GM23248 (cell line): ENCODE measurements around the gene GNAI1. TPM values are rescaled to one million over a fixed set of nuclear protein-coding genes. Genes with fewer than 3 reads are reported as not detected.

Experiments used
- DNase-seq: peaks from one replicate; pipeline ENCODE4 v3.0.0-alpha.2; 2015
- H2AFZ ChIP-seq: fragments of 200-600 bp; sonication (generic); 2 replicates; pipeline ENCODE4 v1.6.1; 2016; ENCODE audit warnings: antibody characterized with exemption
- H3F3A ChIP-seq: fragments of 200-600 bp; sonication (generic); 2 replicates; pipeline ENCODE4 v1.6.1; 2016; ENCODE audit warnings: mild to moderate bottlenecking, antibody characterized with exemption, mixed run types; ENCODE audit not compliant: insufficient read depth
- H3K27ac ChIP-seq: fragments of 200-600 bp; sonication (generic); 2 replicates; pipeline ENCODE4 v1.5.1; 2016; ENCODE audit warnings: mild to moderate bottlenecking
- H3K27me3 ChIP-seq: fragments of 200-600 bp; sonication (generic); replicated peaks from 2 replicates; pipeline ENCODE4 v1.6.1; 2016; ENCODE audit warnings: mild to moderate bottlenecking; ENCODE audit not compliant: insufficient read depth
- H3K36me3 ChIP-seq: fragments of 200-600 bp; sonication (generic); 2 replicates; pipeline ENCODE4 v1.6.1; 2016; ENCODE audit warnings: low read depth, mild to moderate bottlenecking
- H3K4me1 ChIP-seq: fragments of 200-600 bp; sonication (generic); 2 replicates; pipeline ENCODE4 v1.6.1; 2016; ENCODE audit warnings: mild to moderate bottlenecking; ENCODE audit not compliant: insufficient read depth
- H3K4me2 ChIP-seq: fragments of 200-600 bp; sonication (generic); one replicate; pipeline ENCODE4 v1.6.1; 2016; ENCODE audit warnings: mild to moderate bottlenecking; ENCODE audit not compliant: unreplicated experiment
- H3K4me3 ChIP-seq: fragments of 200-600 bp; sonication (generic); 2 replicates; pipeline ENCODE4 v1.5.1; 2016; ENCODE audit warnings: mild to moderate bottlenecking
- H3K79me2 ChIP-seq: fragments of 200-600 bp; sonication (generic); 2 replicates; pipeline ENCODE4 v1.6.1; 2016; ENCODE audit warnings: mild to moderate bottlenecking; ENCODE audit not compliant: insufficient read depth
- H3K9ac ChIP-seq: fragments of 200-600 bp; sonication (generic); 2 replicates; pipeline ENCODE4 v1.6.1; 2016; ENCODE audit warnings: mild to moderate bottlenecking
- H3K9me2 ChIP-seq: fragments of 200-600 bp; sonication (generic); 2 replicates; pipeline ENCODE4 v1.6.1; 2016; ENCODE audit warnings: mixed run types, mild to moderate bottlenecking, moderate library complexity; ENCODE audit not compliant: insufficient read depth
- H3K9me3 ChIP-seq: fragments of 200-600 bp; sonication (generic); one replicate; pipeline ENCODE4 v1.6.1; 2017; ENCODE audit warnings: low read depth
- H4K20me1 ChIP-seq: fragments of 200-600 bp; sonication (generic); 2 replicates; pipeline ENCODE4 v1.6.0; 2016; ENCODE audit not compliant: insufficient read depth
- EZH2 ChIP-seq: fragments of 200-600 bp; sonication (generic); IDR thresholded peaks from 2 replicates; pipeline ENCODE4 v1.6.1; 2018; ENCODE audit warnings: antibody characterized with exemption, mild to moderate bottlenecking; ENCODE audit not compliant: insufficient read depth, poor library complexity, severe bottlenecking
- EZH2phosphoT487 ChIP-seq: fragments of 200-600 bp; sonication (generic); IDR thresholded peaks from 2 replicates; pipeline ENCODE4 v1.6.1; 2018; ENCODE audit warnings: antibody characterized with exemption, moderate library complexity, mild to moderate bottlenecking, low read depth; ENCODE audit not compliant: insufficient read depth
- WGBS, 2 experiments: methylation state at CpG; one replicate each; pipeline ENCODE4 v1.1.6; 2015 to 2017; ENCODE audit warnings: low lambda C conversion rate in 2 of 2, low coverage in 1 of 2; ENCODE audit errors: missing lambda C conversion rate in 2 of 2; 5-methylcytosine and 5-hydroxymethylcytosine counted together
- in situ Hi-C: fragments of 300-500 bp; cut with MboI; formaldehyde crosslinking; loops from 2 replicates; pipeline ENCODE4 v1.15.0; 2020
- polyA plus RNA-seq: library from polyadenylated mRNA; unstranded; fragments of >200 nt; fragmentation: Nextera tagmentation; extraction: Ambion mirVana; gene quantifications from 2 replicates; pipeline ENCODE4 v1.2.1, GENCODE V29; 2016
- total RNA-seq: library from RNA; depleted of rRNA; stranded (reverse); fragments of >200 nt; shearing (Covaris generic); gene quantifications from 2 replicates; pipeline ENCODE4 v1.2.3, GENCODE V29; 2014

Gene GNAI1
- total and polyA plus RNA-seq, 2 experiments from 2014 or later, result 35.3 to 47.0 TPM

DNA sequence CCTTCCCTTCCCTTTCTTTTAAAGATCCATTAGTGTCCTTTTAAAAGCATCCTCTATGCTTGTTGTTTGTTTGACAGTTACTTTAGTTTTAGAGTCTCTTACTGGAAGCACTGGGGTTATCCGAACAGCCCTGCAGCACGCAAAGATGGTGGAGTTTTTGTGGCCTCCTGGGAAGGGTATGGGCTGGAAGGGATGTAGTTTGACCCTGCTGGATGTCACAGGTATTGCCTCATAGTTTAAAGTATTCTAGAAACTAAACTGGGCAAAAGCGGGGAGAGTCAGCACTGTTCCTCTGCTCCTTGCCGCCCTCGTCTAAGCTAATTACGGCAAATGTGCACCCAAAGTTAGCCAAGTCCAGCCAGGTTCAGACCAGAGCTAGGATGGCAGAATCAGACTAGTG, 35.8 kb upstream of the GNAI1 start:
- WGBS, 2 experiments, result 98% methylated on average over 6 of the region's 6 CpGs
- in situ Hi-C loops, result loop anchor here (10.0 to 25.0 kb wide), 2 partner anchors 296 to 564 kb away; no protein-coding TSS in a partner anchor

DNA sequence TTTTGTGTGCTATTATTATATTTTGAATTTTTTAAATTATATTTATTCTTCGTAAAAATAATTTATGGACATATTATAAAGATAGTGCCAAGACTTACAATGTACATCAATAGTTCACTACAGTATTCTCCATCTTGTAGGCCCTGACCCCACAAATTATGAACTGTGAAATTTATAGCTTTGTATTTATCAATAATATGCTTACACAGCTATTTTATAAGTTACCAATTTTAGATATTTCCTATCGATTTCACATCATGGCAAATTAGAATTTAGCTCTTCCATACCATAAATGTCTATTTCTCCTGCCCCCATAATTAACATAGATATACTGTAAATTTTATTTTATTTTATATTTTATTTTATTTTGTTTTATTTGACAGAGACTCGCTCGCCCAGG, 34.4 kb upstream of the GNAI1 start:
- no peak overlapping the region for H3K4me2 ChIP-seq
- 93 to 94% methylated on average over 4 of the region's 4 CpGs for WGBS, 2 experiments
- no peak for TF ChIP-seq EZH2phosphoT487
- TF ChIP-seq EZH2, result no peak
- no peaks in the 10 kb centered on the region for H3K27me3 ChIP-seq
- no peaks in the 10 kb centered on the region for H3K9me2 ChIP-seq
- no peak overlapping the region for H3K4me3 ChIP-seq
- DNase-seq, result no peak
- H2AFZ ChIP-seq, result no peak overlapping the region
- no peaks in the 10 kb centered on the region for H3K79me2 ChIP-seq
- no peaks in the 10 kb centered on the region for H4K20me1 ChIP-seq
- H3K9me3 ChIP-seq, result no peaks in the 10 kb centered on the region
- no peaks in the 10 kb centered on the region for H3K36me3 ChIP-seq
- H3K27ac ChIP-seq, result no peak overlapping the region
- H3F3A ChIP-seq, result no peaks in the 10 kb centered on the region
- in situ Hi-C loops, result no loop called here
- no peaks in the 10 kb centered on the region for H3K4me1 ChIP-seq
- no peak overlapping the region for H3K9ac ChIP-seq

More for the DNA sequence above, 35.8 kb upstream of the GNAI1 start:
- Histone ChIP-seq H2AFZ (no peak overlapping the region), H3K4me3 (no peak overlapping the region), H3K9me2 (no peaks in the 10 kb centered on the region), H3K79me2 (no peaks in the 10 kb centered on the region), H3K36me3 (no peaks in the 10 kb centered on the region), H3F3A (no peaks in the 10 kb centered on the region), H3K4me2 (no peak overlapping the region), H3K4me1 (no peaks in the 10 kb centered on the region), H4K20me1 (no peaks in the 10 kb centered on the region), H3K27ac (no peak overlapping the region), H3K9me3 (no peaks in the 10 kb centered on the region), H3K9ac (no peak overlapping the region), H3K27me3 (no peaks in the 10 kb centered on the region)
- no peak for DNase-seq
- TF ChIP-seq EZH2 (no peak), EZH2phosphoT487 (no peak)

DNA sequence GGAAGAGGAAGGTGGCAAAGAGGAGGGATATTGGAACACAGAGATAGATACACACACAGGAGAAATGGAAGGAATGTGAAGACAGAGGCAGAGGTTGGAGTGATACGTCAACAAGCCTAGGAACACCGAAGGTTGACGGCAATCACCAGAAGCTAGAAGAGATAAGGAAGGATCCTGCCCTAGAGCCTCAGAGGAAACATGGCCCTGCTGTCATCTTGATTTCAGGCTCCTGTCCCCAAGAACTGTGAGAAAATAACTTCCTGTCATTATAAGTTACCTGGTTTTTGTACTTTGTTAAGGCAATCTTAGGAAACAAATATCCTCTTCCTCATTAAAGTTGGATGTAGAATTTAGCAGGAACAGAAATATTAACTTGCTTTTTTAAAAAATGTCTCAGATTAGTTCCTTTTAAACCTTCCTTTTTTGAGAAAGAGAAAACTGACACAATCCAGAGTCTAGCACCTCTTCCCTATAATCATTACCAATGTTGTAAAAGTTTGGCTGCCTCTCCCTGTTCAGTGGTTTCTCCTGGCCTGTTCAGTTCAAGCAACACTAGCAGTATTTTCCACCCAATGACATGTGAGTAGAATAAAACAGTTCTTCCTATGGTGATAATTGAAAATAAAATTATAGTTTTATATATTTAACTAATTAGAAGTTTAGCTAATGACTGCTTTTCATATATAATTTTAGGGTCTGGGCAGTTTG, 28.8 kb upstream of the GNAI1 start:
- Histone ChIP-seq H3K9me2 (no peaks in the 10 kb centered on the region), H3F3A (no peaks in the 10 kb centered on the region), H3K9ac (no peak overlapping the region), H3K9me3 (no peaks in the 10 kb centered on the region), H3K27me3 (no peaks in the 10 kb centered on the region), H3K4me3 (no peak overlapping the region), H3K4me2 (no peak overlapping the region), H3K79me2 (no peaks in the 10 kb centered on the region), H2AFZ (no peak overlapping the region), H3K4me1 (no peaks in the 10 kb centered on the region), H3K36me3 (no peaks in the 10 kb centered on the region), H3K27ac (no peak overlapping the region), H4K20me1 (no peaks in the 10 kb centered on the region)
- DNase-seq, result no peak
- 94 to 99% methylated on average over 3 of the region's 3 CpGs for WGBS, 2 experiments
- in situ Hi-C loops, result no loop called here
- no peak for TF ChIP-seq EZH2phosphoT487
- TF ChIP-seq EZH2, result no peak

DNA sequence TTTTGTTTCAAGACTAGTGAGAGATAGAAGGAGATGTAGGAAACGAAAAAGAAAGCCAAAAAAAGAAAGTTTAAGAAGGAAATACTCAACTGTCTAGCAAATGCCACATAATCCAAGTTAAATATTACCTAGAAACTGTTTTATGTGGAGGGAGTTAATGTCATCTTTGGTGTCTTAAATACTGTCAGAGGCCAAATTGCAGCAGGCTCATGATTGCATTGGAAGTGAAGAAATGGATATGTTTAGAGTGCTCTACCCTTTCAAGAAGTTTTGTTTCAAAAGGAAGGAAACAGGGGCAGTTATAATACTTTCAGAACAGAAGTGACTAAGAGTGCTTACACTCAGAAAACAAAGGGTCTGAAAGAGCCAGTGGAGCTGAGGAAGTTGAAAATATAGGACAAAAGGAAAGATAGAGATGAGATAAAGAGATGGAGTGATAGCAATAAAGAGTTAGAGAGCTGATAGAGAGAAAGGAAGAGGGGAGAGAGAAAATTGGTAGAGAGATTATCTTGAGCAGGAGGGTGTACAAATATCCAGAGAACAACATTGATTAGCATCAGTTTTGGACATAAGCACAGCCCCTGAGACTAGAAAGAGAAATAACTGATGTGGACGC, 28.0 kb upstream of the GNAI1 start:
- H3K27me3 ChIP-seq, result no peaks in the 10 kb centered on the region
- no peaks in the 10 kb centered on the region for H3K9me3 ChIP-seq
- TF ChIP-seq EZH2phosphoT487, result no peak
- TF ChIP-seq EZH2, result no peak
- in situ Hi-C loops, result no loop called here
- no peaks in the 10 kb centered on the region for H3K36me3 ChIP-seq
- H3K9me2 ChIP-seq, result no peaks in the 10 kb centered on the region
- no peak overlapping the region for H2AFZ ChIP-seq
- H3K4me2 ChIP-seq, result no peak overlapping the region
- no peaks in the 10 kb centered on the region for H3F3A ChIP-seq
- H3K4me1 ChIP-seq, result no peaks in the 10 kb centered on the region
- H3K27ac ChIP-seq, result no peak overlapping the region
- 87 to 89% methylated on average over 2 of the region's 2 CpGs for WGBS, 2 experiments
- no peaks in the 10 kb centered on the region for H4K20me1 ChIP-seq
- H3K79me2 ChIP-seq, result no peaks in the 10 kb centered on the region
- no peak overlapping the region for H3K4me3 ChIP-seq
- no peak for DNase-seq
- H3K9ac ChIP-seq, result no peak overlapping the region

DNA sequence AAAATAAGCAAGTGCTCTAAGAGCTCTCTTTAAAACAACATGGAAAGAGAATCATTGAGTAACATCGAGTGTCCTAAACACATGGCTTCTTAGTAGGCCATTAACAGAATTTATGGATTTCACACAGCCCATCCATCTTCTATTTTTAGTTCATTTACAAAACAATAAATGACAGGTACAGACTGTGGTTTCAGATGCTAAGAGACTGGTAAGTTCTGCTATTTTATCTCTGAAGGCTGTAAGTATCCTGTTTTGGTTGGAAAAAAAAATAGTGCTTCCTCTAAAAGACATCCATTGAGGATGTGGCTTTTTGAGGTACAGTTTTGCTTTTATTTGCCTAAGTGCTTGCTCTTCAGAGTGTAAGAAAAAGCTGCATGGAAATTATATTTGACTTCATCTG, 27.4 kb upstream of the GNAI1 start:
- in situ Hi-C loops, result no loop called here
- H3K4me1 ChIP-seq, result no peaks in the 10 kb centered on the region
- no peak for DNase-seq
- H3K9me3 ChIP-seq, result no peaks in the 10 kb centered on the region
- H3K27ac ChIP-seq, result no peak overlapping the region
- H3K4me2 ChIP-seq, result no peak overlapping the region
- TF ChIP-seq EZH2phosphoT487, result no peak
- TF ChIP-seq EZH2, result no peak
- no peaks in the 10 kb centered on the region for H4K20me1 ChIP-seq
- 95 to 97% methylated on average over 1 of the region's 1 CpG for WGBS, 2 experiments
- no peaks in the 10 kb centered on the region for H3K27me3 ChIP-seq
- no peaks in the 10 kb centered on the region for H3F3A ChIP-seq
- H3K79me2 ChIP-seq, result no peaks in the 10 kb centered on the region
- H3K36me3 ChIP-seq, result no peaks in the 10 kb centered on the region
- no peaks in the 10 kb centered on the region for H3K9me2 ChIP-seq
- H2AFZ ChIP-seq, result no peak overlapping the region
- H3K9ac ChIP-seq, result no peak overlapping the region
- H3K4me3 ChIP-seq, result no peak overlapping the region
